ENCODE data around the gene CIITA. TPM values are rescaled to one million over a fixed set of nuclear protein-coding genes. Genes with fewer than 3 reads are reported as not detected.
"Not testable (repeated sequence)": the region's sequence is repeated elsewhere in the genome, so short reads cannot be mapped to it uniquely, and the experiment has no call there.

The CIITA gene
- total RNA-seq, 1 experiment from 2014 or later = 0.19 TPM

DNA sequence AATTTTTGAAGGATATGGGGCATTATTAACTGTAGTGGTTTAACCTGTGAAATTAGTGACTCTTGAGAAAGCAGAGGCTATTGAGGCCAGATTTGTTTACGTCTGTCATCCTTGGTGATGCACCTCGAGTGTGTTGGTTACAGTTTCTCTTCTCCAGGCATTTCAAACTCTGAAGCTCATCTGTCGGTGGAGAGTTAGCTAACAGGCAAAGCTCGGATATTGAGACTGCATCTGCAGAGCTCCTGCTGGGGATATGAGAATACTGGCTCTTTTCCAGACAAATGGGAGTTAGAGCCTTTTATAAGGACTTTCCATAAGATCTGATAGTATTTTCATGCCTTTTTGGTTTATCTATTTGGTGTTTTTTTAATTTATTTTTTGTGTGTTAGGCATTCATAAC, 74.0 kb downstream of the CIITA start:
- no peak for DNase-seq (ENCODE audit: low spot score)

GRCh38 chr16:10954903-10955302, 77.9 kb downstream of the CIITA start:
- DNase-seq (ENCODE audit: low spot score) = no peak

GRCh38 chr16:10957771-10958482, 80.9 kb downstream of the CIITA start:
- no peak for DNase-seq (ENCODE audit: low spot score)

GRCh38 chr16:10959161-10959560, 82.2 kb downstream of the CIITA start:
- DNase-seq (ENCODE audit: low spot score) = no peak

GRCh38 chr16:10961231-10961630, 84.2 kb downstream of the CIITA start:
- no peak for DNase-seq (ENCODE audit: low spot score)

GRCh38 chr16:10964039-10964890, 87.3 kb downstream of the CIITA start:
- DNase-seq (ENCODE audit: low spot score) = peak; percentile 80

DNA sequence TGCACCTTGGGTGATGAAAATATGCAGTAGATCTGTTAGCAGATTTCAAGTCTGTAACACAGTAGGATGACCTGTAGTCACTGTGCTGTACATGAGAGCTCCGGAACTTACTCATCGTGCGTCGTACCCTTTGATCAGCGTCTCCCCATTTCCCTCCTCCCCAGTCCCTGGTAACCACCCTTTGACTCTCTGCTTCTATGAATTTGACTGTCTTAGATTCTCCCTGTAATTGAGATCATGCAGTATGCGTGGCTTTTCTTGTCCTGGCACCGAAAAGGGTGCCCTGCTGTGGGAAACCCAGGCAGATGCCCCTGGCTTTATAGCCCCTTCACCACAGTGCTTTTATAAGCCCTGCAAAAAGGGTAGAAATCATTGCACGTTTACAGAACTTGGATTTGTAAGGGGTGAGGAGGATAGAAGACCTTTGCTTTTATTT, 87.9 kb downstream of the CIITA start:
- no peak for DNase-seq (ENCODE audit: low spot score)

DNA sequence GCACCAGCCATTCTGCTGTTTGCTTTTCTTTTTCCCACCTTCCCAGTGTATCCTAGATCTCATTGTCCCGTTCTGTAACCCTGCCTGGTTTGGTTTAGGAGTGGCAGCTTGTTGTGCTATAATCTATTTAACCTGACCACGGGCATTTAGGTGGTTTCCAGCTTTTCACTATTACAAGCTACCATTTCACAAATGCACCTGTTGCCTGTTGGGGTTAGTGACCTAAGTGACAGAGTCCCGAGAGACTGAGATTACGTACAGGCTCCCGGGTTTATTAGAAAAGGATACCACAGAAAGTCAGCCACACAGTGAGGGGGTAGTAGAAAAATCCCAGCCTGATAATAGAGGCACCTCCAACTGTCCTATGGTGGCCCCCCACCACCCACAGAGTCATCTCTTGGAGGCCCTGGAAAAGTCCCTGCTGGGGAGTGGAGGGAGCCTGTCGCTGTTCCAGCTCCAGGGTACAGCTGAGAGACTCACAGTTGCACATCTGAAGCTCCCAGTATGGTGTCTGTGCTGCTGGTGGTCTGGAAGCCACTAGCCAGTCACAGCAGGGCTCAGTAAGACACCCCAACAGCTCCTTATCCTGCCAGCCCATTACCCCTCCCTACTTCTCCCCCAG, 88.5 kb downstream of the CIITA start:
- DNase-seq (ENCODE audit: low spot score) = no peak

GRCh38 chr16:10966129-10966528, 89.1 kb downstream of the CIITA start:
- no peak for DNase-seq (ENCODE audit: low spot score)

- DNase-seq (ENCODE audit: low spot score) = not testable (repeated sequence)
Observed at GRCh38 chr16:10966559-10966958, 89.6 kb downstream of the CIITA start.

DNA sequence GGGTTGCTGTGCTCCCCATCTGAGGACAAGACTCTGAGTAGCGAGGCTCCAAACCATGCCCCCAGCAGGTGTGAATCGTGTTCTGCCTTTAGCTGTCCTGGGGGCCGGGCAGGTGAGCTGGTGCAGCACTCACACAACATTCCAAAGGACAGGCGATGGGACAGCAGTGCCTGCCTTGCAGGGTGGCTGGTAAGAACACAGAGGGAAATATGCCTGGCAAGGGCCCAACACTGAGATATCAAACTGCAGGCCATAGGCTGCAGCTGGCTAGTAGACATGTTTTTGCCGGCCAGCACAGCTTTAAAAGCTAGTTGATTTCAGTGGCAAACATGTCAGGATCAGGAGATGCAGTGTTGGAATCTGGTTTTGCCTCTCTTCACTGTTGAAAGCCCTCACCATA, 91.0 kb downstream of the CIITA start:
- DNase-seq (ENCODE audit: low spot score) = no peak

DNA sequence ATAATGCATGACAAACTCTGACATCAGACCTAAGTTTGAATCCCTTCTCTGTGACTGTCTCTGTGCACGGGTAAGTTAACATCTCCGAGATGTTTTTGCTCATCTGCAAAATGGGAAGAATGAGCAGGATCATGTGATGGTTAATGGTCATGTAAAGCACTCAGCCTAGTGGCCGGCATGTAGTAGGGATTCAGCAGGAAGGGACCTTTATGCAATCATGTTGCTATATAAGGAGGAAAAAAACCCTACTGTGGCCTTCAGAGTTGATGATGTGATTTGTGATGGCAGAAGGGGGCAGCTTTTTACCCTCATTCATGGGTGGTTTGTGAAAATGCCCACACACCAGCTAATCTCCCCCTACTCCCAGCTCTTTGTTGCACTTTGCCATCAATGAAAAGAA, 91.5 kb downstream of the CIITA start:
- no peak for DNase-seq (ENCODE audit: low spot score)

DNA sequence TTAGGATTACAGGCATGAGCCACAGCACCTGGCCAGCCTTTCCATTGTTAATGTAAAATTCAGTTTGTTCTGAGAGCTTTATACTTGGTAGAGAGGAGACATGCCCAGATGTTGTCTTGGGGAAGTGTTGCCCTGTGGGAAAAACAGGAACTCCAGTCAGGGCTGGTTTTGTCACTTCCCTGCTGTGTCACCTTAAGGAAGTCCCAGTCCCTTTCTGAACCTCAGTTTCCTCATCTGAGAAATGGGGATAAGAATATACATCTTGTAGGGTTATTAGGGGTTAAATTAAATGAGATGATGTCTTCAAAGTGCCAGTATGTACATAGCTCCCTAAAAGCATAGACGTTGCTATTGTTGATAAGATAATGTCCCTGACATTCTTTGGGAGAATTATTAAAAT, 92.6 kb downstream of the CIITA start:
- no peak for DNase-seq (ENCODE audit: low spot score)

- no peak for DNase-seq (ENCODE audit: low spot score)
Observed at GRCh38 chr16:10970065-10970464, 93.1 kb downstream of the CIITA start.

DNA sequence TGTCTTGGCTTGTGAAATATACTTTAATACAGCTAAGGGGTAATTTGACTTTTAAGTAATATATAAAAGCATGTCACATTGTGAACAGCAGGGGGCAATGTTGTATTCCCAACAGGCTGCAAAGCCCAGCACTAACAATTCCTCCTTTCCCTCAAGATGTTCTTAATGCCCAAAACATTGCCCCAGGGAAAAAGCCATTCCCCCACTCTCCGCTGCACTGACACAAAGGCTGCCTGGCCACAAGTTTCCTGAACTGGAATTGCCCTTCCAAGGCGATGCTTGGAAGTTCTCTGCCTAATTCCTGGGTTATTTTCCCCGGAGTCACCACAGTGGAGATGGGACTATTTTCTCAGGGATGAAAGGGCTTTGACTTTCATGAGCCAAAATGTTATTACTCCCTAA, 94.6 kb downstream of the CIITA start:
- peak; percentile 88 for DNase-seq (ENCODE audit: low spot score)

DNA sequence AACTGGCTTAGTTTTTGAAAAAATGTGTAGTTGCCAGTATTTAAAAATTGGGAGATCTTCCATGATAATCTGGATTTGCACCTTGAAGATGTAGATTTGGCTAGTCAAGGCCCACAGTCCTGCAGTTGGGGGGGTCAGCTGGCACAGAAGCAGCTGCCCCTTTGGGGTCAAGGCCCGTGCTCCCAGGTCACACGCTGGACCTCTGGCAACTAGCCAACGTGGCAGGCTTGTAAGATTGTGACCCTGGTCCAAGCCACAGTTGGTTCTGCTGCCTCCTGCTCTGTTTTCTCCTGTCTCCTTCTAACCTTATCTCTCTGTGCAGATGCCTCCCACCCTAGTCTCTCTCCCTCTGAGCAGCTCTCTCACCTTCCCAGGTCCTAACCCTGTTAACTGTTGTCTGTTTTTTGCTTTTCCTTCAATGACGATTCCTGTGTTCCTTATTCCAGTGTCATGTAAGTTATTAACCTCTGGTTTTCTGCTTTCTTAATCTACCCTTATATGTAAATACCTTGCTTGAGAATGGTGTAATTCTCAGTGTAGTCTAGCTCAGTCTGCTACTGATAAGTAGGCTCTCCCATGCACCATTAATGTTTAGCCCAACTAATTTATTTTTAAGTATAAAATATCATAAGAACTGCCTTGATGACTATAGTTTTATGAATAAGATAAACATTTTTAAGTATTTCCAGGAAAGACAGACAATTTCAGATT, 95.3 kb downstream of the CIITA start:
- DNase-seq (ENCODE audit: low spot score) = no peak

DNA sequence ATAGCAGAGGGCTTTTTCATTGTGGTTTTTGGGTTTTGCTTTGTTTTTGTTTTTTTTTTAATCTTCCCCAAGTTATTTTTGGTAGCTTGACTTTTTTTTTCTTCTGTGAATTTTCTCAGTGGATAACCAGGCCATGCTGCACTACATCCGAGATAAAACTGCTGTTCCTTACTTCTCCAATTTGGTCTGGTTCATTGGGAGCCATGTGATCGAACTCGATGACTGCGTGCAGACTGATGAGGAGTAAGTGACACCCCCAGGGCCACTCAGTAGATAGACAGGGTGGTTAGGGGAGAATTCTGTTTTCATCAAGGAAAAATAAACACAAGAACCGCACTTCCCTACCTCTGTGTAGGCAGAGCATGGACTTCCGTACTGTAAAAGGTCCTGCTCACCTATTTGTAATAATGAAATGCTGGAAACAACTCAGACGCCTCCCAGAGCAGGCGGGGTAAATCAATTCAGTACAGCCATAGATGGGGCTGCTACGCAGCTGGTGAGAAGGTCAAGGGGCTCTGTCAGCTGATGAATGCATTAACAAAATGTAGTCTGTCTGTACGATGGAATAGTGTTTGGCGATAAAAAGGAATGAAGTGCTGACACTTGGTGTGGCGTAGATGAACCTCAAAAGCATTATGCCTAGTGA, 95.9 kb downstream of the CIITA start:
- DNase-seq (ENCODE audit: low spot score) = no peak

DNA sequence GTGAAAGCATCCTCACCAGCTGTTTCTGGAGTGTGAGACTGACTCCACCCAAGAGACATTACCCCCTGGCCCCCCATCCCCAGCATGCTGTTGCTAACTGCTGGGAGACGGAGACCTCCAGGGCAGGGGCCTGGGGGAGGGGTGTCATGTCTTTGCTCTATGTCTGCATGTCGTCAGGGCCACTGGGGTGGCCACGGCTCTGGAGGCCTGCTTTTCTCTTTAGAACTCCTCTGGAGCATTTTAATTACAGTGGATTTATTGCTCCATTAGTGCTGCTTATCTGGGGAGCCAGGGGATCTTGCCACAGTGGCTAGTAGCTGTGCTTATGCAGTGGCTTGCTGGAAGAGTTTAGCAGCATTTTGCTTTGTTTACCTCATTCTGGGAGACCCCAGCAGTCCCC, 99.6 kb downstream of the CIITA start:
- no peak for DNase-seq (ENCODE audit: low spot score)

GRCh38 chr16:10978124-10978523, 101.1 kb downstream of the CIITA start:
- DNase-seq (ENCODE audit: low spot score) = no peak

DNA sequence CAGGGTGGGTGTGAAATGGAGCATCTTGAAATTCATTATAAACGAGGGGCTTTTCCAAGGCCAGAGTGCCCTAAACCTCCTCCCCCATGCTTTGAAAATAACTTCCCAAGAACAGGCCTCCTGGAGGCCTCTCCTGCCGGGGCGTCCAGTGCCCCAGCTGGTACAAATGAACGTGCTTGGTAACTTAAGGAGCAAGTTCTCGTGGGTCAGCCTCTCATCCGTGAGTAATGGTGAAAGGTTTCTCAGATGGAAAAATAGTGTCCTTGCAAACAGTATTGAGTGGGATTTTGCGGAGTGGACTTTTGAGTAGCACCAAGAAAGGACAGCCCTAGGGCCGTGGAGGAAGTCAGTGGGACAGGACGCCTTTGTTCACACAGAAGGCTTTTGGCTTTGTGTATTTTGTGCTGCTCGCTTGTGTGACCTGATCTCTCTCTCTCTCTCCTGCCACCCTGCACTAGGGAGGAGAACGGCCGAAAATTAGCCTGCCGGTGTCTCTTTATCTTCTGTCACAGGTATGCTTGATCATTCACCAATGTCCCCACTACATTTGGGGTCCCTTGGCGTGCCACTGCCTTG, 102.0 kb downstream of the CIITA start:
- DNase-seq (ENCODE audit: low spot score) = no peak
